Right atrium auricular region (tissue), 2 donors: ENCODE measurements around the gene LHFPL2. TPM values are rescaled to one million over a fixed set of nuclear protein-coding genes. Genes with fewer than 3 reads are reported as not detected.

Experiments used
- DNase-seq: peaks from one replicate; pipeline ENCODE4 v3.0.0-alpha.2; 2019; ENCODE audit warnings: low spot score
- H3K27ac ChIP-seq, 2 donors: fragments of 200-600 bp; sonication (generic); 1 replicate in 1 of 2; 2 replicates in 1 of 2; pipeline ENCODE4 v1.5.1; 2016 to 2019
- H3K27me3 ChIP-seq, 2 donors: fragments of 200-600 bp; sonication (generic); one replicate each; pipeline versions ENCODE4 v1.5.1 to v1.6.0; 2017 to 2019
- H3K36me3 ChIP-seq: fragments of 200-600 bp; sonication (generic); one replicate; pipeline ENCODE4 v1.5.1; 2016
- H3K4me1 ChIP-seq, 2 donors: fragments of 200-600 bp; sonication (generic); one replicate each; pipeline versions ENCODE4 v1.5.1 to v1.6.0; 2017 to 2019
- H3K4me3 ChIP-seq, 2 donors: fragments of 200-600 bp; sonication (generic); 1 replicate in 1 of 2; 2 replicates in 1 of 2; pipeline ENCODE4 v1.5.1; 2017 to 2019; ENCODE audit warnings: mild to moderate bottlenecking in 1 of 2, moderate library complexity in 1 of 2
- H3K9me3 ChIP-seq, 2 donors: fragments of 200-600 bp; sonication (generic); one replicate each; pipeline ENCODE4 v1.5.1; 2019
- CTCF ChIP-seq, 2 donors: fragments of 200-600 bp; sonication (generic); IDR thresholded peaks; one replicate each; pipeline ENCODE4 v1.5.1; 2019; ENCODE audit warnings: antibody characterized with exemption in 2 of 2
- total RNA-seq, 2 donors: library from RNA; depleted of rRNA; stranded (reverse); fragments of >200 nt; gene quantifications; one replicate each; pipeline ENCODE4 v1.1.0, GENCODE V29; 2016

LHFPL2 gene
- total RNA-seq, 2 donors from 2014 or later: 9.9 to 15.9 TPM

GRCh38 chr5:78574731-78575161, 73.8 kb downstream of the LHFPL2 start:
- DNase-seq: no peak
- H3K4me1 ChIP-seq: peaks cover 0 to 49% of the 10 kb centered on the region in 2 donors
- peak overlapping the region; percentile 50 to 68 for H3K27ac ChIP-seq
- no peaks in the 10 kb centered on the region for H3K27me3 ChIP-seq
- no peak overlapping the region for H3K4me3 ChIP-seq
- H3K36me3 ChIP-seq: no peaks in the 10 kb centered on the region
- no peak for TF ChIP-seq CTCF (IDR thresholded peaks at IDR 0.05)
- no peaks in the 10 kb centered on the region for H3K9me3 ChIP-seq

GRCh38 chr5:78574131-78574673, 74.4 kb downstream of the LHFPL2 start:
- no peak for TF ChIP-seq CTCF (IDR thresholded peaks at IDR 0.05)
- H3K27me3 ChIP-seq: no peaks in the 10 kb centered on the region
- peak overlapping the region; percentile 50 to 68 for H3K27ac ChIP-seq

GRCh38 chr5:78573318-78573717, 75.3 kb downstream of the LHFPL2 start:
- DNase-seq: no peak

More at GRCh38 chr5:78574131-78574673, 74.4 kb downstream of the LHFPL2 start:
- H3K36me3 ChIP-seq: no peaks in the 10 kb centered on the region
- DNase-seq: no peak
- H3K4me1 ChIP-seq: peaks cover 0 to 50% of the 10 kb centered on the region in 2 donors
- H3K9me3 ChIP-seq: no peaks in the 10 kb centered on the region
- H3K4me3 ChIP-seq: no peak overlapping the region

GRCh38 chr5:78570646-78571045, 77.9 kb downstream of the LHFPL2 start:
- Histone ChIP-seq H3K27me3 (no peaks in the 10 kb centered on the region), H3K9me3 (no peaks in the 10 kb centered on the region), H3K4me3 (no peak overlapping the region), H3K36me3 (no peaks in the 10 kb centered on the region), H3K27ac (no peak overlapping the region), H3K4me1 (peaks cover 0 to 48% of the 10 kb centered on the region in 2 donors)
- DNase-seq: no peak
- TF ChIP-seq CTCF (IDR thresholded peaks at IDR 0.05): no peak

More at GRCh38 chr5:78573318-78573717, 75.3 kb downstream of the LHFPL2 start:
- no peak for TF ChIP-seq CTCF (IDR thresholded peaks at IDR 0.05)
- Histone ChIP-seq H3K4me3 (no peak overlapping the region), H3K27me3 (no peaks in the 10 kb centered on the region), H3K36me3 (no peaks in the 10 kb centered on the region), H3K27ac (no peak overlapping the region), H3K4me1 (peaks cover 0 to 58% of the 10 kb centered on the region in 2 donors), H3K9me3 (no peaks in the 10 kb centered on the region)

GRCh38 chr5:78569441-78569840, 79.1 kb downstream of the LHFPL2 start:
- DNase-seq: peak; percentile 78
- TF ChIP-seq CTCF (IDR thresholded peaks at IDR 0.05): no peak
- Histone ChIP-seq H3K9me3 (no peaks in the 10 kb centered on the region), H3K4me3 (no peak overlapping the region), H3K36me3 (no peaks in the 10 kb centered on the region), H3K27ac (peak overlapping the region in 1 of 2 donors; percentile 2), H3K4me1 (peaks cover 0 to 41% of the 10 kb centered on the region in 2 donors), H3K27me3 (no peaks in the 10 kb centered on the region)

- Histone ChIP-seq H3K27me3 (no peaks in the 10 kb centered on the region), H3K27ac (peak overlapping the region in 1 of 2 donors; percentile 36), H3K9me3 (no peaks in the 10 kb centered on the region), H3K4me3 (no peak overlapping the region), H3K36me3 (no peaks in the 10 kb centered on the region), H3K4me1 (peaks cover 0 to 34% of the 10 kb centered on the region in 2 donors)
- no peak for DNase-seq
- TF ChIP-seq CTCF (IDR thresholded peaks at IDR 0.05): no peak
These were observed 79.9 kb downstream of the LHFPL2 start for GRCh38 chr5:78568676-78569075.
